NCI-H146 treated with DMSO at 0.1 percent for 48 hours (cell line): Measurements from ENCODE around the gene CDC5L.

Source experiments
- DNase-seq: peaks from one replicate; lab custom pipeline; 2025; ENCODE audit not compliant: unreplicated experiment; lab: John Stamatoyannopoulos, UW

Gene CDC5L

GRCh38 chr6:44373051-44373450 is 14.5 kb upstream of the CDC5L start:
- no peak for DNase-seq

DNA sequence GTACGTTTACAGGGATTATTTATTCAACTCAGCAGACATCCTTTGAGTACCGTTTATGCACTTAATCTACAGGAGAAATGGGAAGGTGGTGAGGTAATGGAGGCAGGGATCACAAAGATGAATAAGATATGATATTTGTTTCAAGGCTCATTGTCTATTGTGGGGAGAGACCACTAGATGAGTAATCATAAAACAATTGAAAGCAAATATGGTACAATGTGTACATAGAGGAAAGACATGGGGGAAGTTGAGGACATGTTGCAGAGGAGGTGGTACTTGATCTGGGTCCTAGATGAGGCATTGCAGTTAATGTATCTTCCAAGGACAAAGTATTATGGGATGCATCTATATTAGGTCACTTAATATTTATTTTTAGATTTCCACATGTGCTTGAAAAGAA is 13.7 kb upstream of the CDC5L start:
- DNase-seq: no peak

DNA sequence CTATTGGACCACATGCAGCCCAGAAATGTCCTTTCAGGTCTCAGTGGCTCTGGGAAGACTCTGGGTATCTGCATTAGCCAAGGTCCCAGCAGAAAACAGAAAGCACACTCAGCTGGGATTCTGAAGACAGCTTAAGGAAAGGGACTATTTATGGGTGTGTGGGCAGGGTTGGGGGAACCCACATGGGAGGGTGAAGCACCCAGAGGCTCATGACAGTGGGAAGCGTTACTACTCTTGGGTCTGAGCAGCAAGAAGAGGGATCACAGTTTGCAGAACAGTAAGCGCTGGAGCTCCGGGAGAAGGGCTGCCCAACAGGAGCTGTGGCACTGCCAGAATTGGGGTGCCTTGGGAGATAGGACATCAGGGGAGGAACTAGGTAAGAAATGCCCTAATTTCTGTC is 12.4 kb upstream of the CDC5L start:
- no peak for DNase-seq

DNA sequence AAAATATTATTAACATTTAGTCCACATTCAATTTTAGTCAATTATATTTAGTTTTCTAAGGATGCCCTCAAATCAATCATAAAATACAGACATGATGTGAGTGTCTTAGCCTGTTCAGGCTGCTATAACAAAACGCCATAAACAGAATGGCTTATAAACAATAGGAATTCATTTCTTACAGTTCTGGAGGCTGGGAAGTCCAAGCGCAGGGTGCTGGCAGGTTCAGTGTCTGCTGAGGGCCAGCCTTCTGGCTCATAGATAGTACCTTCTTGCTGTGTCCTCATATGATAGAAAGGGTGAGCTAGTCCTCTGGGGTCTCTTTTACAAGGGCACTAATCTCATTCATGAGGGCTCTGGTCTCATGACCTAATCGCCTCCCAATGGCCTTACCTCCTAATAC is 10.0 kb upstream of the CDC5L start:
- DNase-seq: no peak

- no peak for DNase-seq
These were observed 9.5 kb upstream of the CDC5L start for GRCh38 chr6:44377971-44378370.

GRCh38 chr6:44381739-44382138 is 5.8 kb upstream of the CDC5L start:
- no peak for DNase-seq

- no peak for DNase-seq
These were observed 1.1 kb upstream of the CDC5L start for GRCh38 chr6:44386364-44386928.

- no peak for DNase-seq
These were observed 569 bp upstream of the CDC5L start for GRCh38 chr6:44386929-44387345.

DNA sequence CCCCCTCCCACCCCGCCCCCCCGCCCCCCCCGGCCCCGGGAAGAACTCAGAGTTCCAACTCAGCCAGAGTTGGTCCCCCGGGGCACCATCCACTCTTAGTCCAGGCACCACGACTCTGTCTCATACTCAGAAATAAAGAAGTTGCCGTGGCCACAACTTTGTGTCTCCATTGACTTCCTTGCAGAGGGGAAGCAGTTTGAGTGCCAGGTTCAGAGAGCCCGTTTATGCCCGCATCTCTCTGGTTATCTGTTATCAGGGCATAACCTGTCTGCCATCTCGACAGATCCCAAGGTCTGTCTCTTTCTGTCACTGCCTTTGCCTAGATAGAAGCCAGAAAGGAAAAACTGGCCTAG is 605 bp downstream of the CDC5L start:
- DNase-seq: no peak

DNA sequence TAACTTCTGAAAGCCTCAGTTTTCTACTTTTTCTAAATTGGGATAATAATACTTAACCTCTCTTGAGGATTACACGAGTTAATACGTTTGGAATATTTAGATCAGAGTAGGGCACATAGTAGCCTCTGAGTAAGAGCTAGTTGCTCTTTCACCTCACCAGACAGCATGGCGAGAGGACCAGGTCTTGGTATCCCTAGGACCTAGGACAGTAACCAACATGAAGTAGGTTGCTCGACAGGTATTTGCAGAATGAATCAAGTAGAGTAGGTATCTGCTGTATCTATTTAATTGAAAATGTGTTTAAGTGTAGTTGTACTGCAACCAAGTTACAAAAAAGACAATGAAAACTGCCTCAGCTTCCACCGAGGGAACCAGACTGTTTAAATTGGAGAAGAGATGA is 1.4 kb downstream of the CDC5L start:
- DNase-seq: no peak

DNA sequence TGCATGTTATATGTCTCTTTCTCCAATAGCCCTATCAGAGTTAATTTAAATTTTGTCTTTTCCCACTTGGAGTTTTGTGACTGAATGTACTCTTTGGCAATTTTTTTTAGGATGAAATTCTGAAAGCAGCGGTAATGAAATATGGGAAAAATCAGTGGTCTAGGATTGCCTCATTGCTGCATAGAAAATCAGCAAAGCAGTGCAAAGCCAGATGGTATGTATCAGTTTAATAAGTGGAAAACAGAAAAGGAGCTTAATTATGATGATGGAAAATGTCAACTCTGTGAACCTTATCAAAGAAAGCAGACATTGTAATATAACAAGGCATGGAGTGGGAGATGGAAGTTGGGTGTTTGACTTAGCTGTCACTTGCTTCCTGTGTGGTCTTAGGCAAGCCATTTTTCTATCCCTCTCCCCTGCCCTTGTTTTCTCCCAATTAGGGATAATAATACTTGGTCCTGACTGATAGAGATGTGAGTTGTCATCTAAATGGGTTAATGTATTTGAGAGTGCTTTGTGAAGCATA is 2.7 kb downstream of the CDC5L start:
- no peak for DNase-seq

DNA sequence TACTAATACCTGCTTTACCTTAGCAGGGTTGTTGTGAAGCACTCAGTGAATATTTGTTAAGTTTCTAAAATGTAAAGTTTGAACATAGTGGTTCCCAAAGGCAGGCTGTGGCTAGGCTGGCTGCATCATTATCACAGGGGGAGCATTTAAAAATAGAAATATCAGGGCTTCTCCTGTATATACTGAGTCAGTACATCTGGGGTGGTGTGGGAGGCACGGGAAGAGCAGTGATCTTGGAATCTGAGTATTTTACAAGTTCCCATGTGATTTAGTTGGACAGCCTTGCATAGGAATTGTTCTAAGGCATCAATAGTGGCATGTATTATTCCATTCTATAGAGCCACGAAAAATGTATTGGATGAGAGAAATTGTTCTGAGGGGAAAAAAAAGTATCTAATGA is 8.0 kb downstream of the CDC5L start:
- DNase-seq: no peak

- DNase-seq: no peak
These were observed 9.5 kb downstream of the CDC5L start for GRCh38 chr6:44396968-44397367.

DNA sequence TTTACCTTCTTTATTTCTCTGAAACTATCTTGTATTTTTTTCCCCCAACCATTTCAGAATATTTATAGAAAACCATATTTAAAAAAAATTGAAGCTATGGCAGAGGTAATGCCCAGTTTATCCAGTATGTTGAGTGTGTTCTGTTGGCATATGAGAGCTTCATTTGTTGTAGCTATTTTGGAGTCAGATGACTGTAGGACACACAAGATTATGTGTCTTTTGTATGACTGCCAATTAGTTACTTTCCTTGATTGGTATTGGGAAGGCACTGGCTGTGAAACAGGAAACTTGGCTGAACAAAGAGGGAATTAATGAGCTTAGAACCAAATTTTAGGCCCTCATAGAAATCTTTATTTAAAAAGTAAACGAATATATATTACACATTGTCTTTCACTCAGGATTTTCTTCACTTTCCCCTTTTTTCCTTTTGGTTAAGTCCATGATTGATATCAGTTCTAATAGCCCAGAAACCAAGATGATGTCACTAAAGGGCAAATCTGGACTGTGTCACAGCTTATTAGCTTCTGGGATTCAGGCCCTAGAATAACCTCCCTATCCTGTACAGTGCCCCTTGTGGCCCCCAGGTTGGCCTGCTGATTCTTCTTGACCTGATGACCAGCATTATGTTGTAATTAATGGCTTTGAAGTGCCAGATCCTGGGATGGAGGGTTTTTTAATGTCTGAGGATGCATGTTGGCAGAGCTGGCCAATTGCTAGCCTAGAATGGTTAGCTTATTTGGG is 10.1 kb downstream of the CDC5L start:
- DNase-seq: no peak

DNA sequence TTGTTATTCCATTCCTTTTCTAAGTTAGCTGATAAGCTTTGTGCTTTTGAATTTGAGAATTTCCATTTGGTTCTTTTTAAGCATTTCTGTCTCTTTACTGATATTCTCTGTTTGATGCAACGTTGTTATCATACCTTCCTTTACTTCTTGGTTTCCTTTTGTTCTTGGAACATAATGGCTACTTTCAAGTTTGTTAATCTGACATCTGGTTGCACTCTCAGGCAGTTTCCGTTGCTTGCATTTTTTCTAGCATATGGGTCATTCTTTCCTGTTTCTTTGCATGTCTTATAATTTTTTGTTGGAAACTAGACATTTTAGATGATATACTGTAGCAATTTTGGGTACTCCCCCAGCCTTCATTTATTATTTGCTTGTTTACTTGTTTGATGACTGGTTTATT is 12.5 kb downstream of the CDC5L start:
- no peak for DNase-seq

- DNase-seq: no peak
These were observed 13.1 kb downstream of the CDC5L start for GRCh38 chr6:44400572-44400971.

GRCh38 chr6:44401138-44401537 is 13.6 kb downstream of the CDC5L start:
- no peak for DNase-seq

GRCh38 chr6:44404022-44404714 is 16.7 kb downstream of the CDC5L start:
- no peak for DNase-seq

- DNase-seq: no peak
These were observed 17.2 kb downstream of the CDC5L start for GRCh38 chr6:44404715-44405099.

DNA sequence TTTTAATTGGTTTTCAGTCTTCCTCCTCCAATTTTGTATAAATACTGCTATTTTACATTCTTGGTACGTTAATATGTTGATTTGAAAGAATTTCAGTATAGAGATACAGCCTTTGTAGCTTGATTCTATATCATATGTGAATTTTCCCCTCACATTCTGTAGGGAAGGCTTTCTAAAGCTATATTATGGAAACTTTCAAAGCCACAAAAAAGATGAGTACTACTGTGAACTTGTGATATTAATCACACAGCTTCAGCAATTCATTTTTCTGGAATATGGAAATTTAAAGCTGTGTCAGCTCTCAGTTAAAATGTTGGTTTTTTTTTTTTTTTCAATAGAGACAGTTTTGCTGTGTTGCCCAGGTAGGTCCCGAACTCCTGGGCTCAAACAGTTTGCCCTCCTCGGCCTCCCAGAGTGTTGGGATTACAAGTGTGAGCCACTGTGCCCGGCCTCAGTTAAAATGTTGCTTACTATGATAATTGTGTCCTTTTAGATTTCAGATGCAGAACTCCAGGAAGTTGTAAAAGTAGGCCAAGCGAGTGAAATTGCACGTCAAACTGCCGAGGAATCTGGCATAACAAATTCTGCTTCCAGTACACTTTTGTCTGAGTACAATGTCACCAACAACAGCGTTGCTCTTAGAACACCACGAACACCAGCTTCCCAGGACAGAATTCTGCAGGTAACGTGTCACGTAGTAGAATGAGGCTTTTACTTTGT is 20.6 kb downstream of the CDC5L start:
- no peak for DNase-seq

DNA sequence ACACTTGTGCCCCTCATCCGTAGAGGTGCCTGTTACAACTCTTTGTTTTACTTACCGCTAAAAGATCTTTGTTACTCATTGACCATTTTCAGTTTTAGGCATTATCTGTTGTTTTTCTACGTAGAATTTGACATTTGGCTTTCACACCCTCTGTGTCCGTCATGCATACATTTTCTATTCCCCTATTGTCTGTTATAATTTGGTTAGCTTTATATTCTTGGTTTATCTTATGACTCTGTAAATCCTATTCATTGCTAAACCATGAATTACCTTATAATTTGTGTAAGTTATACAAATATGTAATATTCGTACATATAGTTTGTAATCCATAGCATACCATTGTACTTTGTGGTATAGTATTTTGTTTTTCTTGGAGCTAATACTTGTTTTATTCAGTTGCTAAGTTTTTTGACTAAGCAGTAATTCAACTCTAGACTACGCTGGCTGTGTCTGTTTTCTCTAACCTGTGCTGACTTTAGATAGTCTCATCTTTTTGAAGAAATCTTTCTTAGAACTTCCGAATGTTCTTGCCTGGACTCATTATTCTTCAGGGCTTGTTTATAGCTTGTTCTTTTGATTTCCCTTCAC is 21.8 kb downstream of the CDC5L start:
- DNase-seq: no peak
